Measurements from ENCODE around the gene FOXL2.
A peak's percentile ranks its signal among the peaks of the same experiment; 100 is the strongest.
"Not testable (repeated sequence)": the region's sequence is repeated elsewhere in the genome, so short reads cannot be mapped to it uniquely, and the experiment has no call there.

FOXL2 gene

DNA sequence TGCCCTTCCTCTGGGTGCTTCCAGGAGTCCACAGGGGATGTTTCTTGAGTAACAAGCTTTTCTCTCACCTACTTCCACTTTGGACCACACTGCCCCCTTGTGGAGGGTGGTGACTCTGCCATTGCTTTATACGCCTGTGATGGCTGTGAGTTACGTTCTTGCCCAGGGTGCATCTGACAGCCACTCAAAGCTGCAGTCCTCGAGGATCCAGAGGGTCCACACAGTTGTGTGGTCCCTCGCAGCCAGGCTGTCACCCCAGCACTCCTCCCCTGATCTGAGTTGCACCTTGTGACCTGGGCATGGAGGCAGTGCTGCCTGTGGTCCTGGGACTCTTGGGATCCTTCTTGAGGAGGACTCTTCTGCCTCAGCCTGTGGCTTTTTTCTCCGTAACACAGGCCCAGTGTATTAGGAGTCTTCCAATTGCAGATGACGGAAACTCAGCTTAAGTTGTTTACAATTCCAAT is 23.4 kb downstream of the FOXL2 start:
- peak; percentile 87 for DNase-seq

DNA sequence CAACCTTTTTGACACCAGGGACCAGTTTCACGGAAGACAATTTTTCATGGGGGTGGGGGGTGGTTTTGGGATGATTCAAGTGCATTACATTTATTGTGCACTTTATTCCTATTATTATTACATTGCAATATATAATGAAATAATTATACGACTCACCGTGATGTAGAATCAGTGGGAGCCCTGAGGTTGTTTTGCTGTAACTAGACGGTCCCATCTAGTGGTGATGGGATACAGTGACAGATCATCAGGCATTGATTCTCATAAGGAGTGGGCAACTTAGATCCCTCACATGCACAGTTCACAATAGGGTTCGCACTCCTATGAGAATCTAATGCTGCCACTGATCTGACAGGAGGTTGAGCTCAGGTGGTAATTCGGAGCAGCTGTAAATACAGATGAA is 24.5 kb downstream of the FOXL2 start:
- not testable (repeated sequence) for DNase-seq

DNA sequence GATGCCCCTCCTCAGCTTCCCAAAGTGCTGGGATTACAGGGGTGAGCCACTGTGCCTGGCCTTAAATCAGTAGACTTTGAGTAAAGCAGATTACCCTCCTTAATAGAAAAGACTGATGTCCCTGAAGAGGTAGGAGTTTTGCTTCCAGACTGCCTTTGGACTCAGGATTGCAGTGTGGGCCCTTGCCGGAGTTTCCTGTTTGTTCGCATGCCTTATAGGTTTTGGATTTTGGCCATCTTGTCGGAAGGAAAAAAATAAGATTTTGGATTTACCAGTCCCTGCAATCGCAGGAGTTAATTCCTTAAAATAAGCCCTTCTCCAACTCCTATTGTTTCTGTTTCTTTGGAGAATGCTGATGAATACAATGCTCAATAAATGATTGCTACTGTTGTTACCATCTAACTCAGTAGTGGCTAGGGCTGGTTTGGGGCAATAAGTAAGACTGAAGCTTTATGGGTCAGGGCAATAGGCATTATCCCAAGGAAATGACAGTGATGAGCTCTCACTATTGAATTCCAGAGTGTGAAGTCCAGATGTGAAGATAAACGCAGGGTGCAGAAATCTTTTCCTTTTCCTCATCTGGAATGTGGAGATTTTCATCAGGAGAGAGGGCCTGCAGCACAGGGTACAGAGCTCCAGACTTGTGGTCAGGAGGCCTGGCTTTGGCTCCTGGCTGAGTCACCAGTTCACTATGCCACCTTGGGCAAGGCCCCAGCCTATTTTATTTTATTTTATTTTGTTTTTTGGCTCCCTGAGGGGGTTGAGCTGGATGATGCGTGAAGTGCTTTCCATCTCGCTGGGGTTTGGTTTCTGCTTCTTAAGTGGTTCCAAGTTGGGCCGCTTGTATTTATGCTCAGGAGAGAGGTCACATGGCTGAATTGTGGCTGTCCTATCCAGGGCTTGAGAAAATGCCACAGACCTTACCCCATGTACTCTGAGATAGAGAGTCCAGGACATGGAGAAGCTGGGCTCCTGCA is 25.3 kb downstream of the FOXL2 start:
- DNase-seq = no peak

DNA sequence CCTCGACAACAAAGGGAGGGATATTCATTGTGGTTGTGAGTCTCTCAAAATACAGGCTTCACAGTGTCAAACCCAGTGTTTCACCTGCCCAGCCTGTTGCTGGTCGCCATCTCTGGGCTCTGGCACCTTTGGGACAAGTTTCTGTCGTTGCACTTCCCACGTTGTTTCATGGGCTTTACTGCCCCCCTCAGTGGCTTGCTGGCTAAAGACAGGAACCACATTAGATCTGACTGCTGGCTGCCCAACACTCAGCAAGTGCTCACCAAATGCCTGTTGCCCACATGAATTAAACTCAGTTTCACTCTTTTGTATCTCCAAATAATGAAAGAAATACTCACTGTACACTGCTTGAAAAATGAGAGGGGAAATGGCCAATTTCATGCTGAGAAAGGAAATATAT is 27.6 kb downstream of the FOXL2 start:
- DNase-seq = no peak

DNA sequence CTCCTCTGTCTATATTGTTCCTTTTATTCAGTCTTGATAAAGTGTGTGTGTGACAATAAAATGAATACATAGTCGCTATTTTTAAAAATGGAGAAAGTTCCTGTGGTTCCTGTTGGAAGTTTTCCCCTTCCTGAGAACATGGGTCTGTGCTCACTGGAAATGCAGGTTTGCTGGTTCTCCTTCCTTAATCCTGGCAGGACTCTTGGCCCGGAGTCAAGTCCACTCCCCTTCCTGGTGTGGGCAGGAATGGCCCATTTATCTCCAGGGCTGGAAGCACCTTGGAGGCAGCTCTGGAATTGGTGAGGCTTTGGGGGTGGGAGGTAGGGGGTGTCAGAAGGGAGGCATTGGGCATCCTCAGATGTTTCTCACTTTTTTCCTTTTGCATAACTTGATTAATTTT is 30.1 kb downstream of the FOXL2 start:
- DNase-seq = no peak

DNA sequence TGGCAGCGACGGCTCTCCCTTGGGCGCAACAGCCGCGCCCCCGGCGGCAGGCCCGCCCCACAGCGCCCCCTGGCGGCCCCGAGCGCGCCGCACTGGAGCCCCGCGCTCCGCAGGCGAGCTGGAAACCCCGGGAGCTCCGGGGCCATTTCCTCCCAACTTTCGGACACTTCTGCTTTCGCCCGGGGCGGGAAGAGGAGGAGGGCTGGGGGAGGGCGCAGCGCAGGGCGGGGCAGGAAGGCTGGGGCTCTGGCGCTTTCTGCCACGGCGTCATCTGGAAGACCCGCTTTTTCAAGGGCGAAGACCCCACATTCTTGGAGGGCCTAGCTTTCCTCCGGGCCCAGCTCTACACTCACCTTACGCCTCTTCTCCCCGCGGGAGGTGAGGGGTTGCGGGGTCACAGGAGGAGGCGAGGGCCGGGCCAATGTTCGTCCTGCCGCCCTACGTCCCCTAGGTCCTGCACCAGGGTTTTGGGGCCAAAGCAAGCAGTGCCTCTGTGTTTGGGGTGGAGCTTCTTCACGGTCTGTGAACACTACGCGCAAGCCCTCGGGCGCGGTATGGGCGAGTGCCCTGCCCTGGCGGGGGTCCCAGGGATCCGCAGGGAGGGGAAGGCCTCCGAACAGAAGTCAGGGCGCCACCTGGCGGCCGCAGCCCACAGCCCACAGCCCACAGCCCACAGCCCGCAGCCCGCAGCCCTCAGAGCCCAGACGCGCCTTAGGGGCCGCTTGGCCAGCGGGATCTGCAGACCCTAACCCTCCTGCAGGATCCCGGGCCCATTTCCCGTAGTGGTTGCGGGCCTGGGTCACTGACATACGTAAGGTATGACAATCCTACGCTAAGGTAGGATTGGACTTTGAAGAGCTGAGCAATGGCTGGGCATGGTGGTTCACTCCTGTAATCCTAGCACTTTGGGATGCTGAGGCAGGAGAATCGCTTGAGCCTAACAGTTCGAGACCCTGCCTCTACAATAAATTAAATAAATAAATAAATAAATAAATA is 31.1 kb downstream of the FOXL2 start:
- peak; percentile 72 for DNase-seq

DNA sequence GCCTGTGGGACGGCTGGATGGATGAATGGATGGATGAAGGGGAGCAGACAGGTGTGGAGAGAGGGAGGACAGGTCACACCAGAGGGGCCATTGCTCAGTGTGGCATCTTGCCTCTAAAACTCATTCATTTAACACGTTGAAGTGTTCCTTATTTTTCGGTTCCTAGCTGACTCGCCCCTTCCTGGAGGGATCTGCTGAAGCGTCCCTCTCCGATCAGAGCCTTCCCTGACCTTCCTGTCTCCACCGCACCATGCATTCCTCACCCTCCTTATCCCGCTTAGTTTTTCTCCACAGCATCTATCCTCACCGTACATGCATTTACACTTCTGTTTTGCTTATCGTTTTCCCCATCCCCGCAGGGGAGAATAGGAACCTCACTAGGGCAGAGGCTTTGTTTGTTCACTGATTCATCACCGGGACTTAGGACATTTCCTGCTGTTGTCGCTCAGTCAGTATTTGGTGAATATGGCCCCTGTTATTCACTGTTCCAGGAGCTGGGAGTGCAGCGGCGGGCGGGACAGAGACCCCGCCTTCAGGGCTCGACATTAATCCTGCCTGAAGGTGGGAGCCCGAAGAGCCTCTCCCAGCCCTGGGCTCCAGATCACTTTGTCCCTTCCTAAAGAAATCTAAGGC is 32.0 kb downstream of the FOXL2 start:
- DNase-seq = no peak

DNA sequence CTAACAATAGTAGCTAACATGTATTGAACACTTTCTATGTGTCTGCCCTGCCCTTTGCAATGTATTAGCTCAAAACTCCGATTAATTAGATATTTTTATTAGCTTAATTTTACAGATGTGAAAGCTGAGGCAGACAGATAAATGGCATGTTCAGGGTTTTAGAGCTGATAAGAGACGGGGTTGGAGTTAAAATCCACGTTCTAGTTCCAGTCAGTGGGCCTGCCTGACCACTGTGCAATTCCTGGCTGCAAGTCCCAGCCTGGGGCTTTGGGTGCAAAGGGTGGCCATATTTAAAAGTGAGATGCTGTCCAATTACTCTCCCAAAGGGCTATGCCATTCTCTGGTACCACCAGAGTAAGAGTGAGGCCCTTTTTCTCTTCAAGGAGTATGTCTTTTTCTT is 33.2 kb downstream of the FOXL2 start:
- no peak for DNase-seq

DNA sequence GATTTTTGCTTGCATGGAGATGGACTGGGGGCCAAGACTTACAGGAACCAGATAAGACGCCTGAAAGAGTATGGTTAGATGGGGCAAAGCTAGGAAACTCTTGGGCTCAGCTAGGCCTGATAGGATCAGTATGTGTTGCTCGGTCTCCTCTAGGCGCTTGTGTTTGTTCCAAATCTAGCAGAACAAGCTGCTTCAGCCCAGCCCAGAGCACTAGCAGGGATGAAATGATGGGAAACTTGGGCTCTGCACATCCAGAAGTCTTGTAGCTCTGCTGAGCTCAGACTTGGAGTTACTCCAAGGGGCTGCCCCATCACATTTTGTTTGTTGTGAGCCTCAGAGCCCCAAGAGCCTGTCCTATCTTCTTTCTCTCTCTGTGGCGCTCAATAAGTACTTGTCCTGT is 34.7 kb downstream of the FOXL2 start:
- no peak for DNase-seq

DNA sequence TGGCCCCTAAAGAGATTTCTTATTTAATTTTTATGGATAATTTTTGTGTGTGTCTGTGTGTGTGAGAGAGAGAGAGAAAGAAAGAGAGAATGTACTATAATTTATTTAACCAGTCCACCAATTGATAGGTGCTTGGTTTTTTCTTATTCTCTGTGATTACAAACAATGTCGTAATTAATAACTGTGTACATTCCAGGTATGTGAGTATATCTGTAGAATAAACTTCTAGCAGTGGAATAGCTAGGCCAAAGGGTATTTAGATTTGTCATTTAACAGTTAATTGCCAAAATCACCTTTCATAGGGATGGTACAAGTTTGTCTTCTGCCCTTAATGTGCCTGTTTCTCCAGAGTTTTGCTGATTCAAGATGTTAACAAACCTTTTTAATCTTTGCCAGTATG is 35.3 kb downstream of the FOXL2 start:
- DNase-seq = no peak

DNA sequence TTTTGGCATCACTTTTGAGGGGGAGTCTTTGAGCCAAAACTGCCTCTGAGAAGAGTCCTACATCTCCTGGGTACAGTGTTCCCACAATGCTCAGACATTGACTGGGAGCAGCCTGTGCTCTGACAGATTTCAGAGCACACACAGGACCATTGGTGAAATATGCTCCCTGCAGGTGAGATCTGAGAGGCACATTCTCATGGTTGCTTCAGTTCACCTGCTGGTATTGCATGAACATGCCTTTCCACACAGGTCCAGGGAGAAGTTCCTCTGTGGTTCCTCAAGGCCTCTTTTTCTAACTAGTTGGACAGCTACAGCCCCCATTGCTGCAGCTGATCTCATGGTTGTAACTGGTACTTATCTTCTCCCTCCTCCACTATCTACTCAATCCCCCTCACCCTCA is 37.0 kb downstream of the FOXL2 start:
- no peak for DNase-seq

DNA sequence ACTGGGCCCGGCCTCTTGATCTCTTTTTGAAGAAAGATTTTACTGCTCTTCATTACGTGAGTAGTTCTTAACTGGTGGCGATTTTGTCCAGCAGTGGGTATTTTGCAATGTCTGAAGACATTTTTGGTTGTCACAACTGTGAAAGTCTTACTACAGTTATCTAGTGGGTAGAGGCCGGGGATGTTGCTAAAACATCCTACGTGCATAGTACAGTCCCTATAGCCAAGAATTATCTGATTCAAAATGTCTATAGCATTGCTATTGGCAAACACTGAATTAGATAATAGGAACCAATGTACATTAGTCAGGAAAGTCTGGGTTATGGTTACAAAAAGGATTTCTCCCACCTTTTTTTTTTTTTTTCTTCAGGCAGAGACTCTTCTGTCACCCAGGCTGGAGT is 38.1 kb downstream of the FOXL2 start:
- no peak for DNase-seq

DNA sequence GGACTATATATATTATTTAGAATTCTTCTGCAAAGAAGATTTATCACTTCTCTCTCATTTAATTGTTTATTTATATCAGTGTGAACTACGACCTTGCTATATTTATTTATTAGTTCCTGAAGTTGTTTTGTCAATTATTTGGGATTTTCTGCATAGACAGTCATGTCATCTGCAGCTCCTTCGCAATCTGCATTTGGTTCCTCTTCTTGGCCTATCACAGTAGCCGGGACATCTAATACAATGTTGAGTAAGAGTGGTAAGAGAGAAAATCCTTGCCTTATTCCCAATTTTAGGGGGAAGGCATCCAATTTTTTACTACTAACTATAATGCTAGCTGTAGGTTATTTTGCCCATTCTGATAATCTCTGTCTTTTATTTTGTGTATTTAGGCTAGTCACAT is 39.4 kb downstream of the FOXL2 start:
- DNase-seq = no peak

DNA sequence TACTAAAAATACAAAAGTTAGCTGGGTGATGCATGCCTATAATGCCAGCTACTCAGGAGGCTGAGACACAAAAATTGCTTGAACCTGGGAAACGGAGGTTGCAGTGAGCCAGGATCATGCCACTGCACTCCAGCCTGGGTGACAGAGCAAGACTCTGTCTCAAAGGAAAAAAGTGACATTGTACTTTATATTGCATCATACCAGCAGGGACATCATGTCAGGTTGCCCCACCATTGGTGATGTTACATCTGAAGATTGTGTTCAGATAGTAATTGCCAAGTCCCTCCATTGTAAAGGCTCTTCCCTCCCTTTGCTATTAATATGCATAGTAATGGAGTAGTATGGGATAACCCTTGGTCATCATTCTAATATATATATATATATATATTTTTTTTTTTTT is 44.8 kb downstream of the FOXL2 start:
- DNase-seq = no peak

DNA sequence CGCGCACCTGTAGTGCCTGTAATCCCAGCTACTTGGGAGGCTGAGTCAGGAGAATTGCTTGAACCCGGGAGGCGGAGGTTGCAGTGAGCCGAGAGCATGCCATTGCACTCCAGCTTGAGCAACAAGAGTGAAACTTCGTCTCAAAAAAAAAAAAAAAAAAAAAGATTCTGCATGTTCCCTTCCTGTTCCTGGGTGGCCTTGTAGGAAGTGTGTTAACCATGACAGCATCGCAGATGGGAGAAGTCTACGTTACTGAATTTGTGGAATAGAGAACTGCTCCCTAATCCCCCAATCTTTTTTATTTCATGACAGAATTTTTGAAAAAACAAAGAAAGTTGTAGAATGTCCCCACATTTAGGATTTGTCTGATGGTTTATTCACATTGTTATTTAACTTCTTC is 45.4 kb downstream of the FOXL2 start:
- DNase-seq = no peak

DNA sequence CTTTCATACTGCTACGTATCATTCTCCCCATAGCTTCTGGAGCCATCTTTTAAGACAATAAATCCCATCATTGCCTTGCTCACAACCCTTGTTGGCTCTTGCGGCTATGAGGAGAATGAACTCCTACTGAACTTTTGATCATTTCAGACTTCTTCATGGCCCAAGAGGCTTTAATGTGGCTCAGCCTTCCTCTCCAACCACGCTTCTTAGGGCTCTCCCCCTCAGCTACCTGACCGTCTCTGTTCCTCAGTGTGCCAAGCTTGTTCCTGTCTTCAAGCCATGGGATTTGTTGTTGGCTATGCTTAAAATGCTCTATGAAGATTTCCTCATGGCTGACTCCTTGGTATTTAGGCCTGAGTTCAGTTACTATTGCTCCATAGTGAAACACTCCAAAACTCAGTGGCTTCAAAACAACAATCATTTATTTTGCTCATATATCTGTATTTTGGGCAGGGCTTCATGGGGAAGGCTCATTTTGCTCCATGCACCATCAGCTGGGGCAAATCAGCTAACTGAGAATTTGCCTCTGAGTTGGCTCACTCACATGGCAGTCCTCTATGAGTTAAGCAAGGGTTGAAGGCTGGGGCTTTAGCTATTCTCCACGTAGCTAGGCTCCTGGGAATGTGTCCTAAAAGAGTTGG is 47.5 kb downstream of the FOXL2 start:
- DNase-seq = no peak

DNA sequence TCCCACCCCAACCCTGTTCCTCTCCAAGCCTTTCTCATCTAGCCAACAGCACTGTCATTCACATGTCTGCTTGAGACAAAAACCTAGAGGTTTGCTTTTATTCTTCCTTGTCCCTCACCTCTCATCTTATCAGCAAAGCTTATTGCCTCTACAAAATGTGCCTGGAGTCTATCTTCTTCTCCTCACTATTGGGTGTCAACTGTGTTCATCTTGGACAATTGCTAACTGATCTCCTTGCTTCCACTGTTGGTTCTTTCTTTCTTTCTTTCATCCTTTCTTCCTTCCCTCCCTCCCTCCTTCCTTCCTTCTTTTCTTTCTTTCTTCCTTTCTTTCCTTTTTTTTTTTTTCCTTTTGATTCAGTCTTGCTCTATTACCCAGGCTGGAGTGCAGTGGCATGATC is 48.2 kb downstream of the FOXL2 start:
- no peak for DNase-seq

DNA sequence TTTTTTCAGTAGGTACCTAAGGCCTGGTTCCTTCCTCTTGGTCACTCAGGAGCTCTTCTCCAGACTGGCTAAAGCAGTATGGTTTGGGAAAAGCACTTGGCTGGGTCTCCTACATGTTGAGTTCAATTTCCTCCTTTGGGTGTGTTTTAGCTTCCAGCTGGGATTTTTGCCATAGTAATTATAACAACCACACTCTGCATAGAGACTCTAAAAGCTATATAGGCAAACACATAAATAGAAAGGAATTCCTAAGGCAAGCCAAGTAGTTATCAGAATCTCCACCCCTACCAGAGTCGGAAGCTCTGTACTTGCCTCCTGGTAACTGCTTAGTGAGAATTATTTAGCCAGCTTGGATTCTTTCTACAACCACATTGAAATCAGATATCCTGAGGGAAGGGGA is 48.6 kb downstream of the FOXL2 start:
- no peak for DNase-seq
